SH-SY5Y (cell line): ENCODE measurements around the gene PLA2G4C.

Source experiments
- GATA2 ChIP-seq: IDR thresholded peaks from 2 replicates; pipeline ENCODE4 v1.6.1; 2011; ENCODE audit warnings: mild to moderate bottlenecking, low read depth, low read length
- GATA3 ChIP-seq: IDR thresholded peaks from 2 replicates; pipeline ENCODE4 v1.6.1; 2011; ENCODE audit warnings: low read depth, mild to moderate bottlenecking, low read length, moderate library complexity

- TF ChIP-seq GATA3, result no peak
- TF ChIP-seq GATA2, result no peak
These were observed 87.6 kb downstream of the PLA2G4C start for GRCh38 chr19:48023011-48023410.
